ENCODE measurements around the gene NAV2.
A peak's percentile ranks its signal among the peaks of the same experiment; 100 is the strongest.

The NAV2 gene

DNA sequence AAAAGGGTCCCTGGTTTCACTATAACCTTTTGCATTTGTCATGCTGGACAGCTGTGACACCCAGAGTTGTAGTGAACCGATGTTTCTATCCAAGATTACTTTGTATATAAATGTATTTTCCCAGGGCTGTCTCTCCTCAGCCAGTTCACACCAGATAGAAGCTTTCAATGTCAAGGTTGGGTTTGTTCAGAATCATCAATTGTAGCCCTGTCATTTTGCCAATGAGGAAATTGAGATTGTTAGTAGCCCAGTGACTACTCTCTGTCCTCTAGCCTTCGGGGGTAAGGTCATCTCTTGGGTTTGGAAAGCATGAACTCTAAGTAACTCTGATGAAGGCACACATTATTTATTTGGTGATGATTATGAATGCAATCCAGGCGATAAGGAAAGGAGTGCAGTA, 282.0 kb downstream of the NAV2 start:
- no peak for TF ChIP-seq OSR1 (CRISPR knock-in tag; IDR thresholded peaks at IDR 0.05)
- TF ChIP-seq, protein P1, sequence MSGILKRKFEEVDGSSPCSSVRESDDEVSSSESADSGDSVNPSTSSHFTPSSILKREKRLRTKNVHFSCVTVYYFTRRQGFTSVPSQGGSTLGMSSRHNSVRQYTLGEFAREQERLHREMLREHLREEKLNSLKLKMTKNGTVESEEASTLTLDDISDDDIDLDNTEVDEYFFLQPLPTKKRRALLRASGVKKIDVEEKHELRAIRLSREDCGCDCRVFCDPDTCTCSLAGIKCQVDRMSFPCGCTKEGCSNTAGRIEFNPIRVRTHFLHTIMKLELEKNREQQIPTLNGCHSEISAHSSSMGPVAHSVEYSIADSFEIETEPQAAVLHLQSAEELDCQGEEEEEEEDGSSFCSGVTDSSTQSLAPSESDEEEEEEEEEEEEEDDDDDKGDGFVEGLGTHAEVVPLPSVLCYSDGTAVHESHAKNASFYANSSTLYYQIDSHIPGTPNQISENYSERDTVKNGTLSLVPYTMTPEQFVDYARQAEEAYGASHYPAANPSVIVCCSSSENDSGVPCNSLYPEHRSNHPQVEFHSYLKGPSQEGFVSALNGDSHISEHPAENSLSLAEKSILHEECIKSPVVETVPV (CRISPR knock-in tag; IDR thresholded peaks at IDR 0.05) = no peak
- no peak for TF ChIP-seq CREB5 (CRISPR knock-in tag; IDR thresholded peaks at IDR 0.05; ENCODE audit: low read depth)
- TF ChIP-seq ZNF70 (CRISPR knock-in tag; IDR thresholded peaks at IDR 0.05) = no peak
- no peak for TF ChIP-seq PPARA (CRISPR knock-in tag; IDR thresholded peaks at IDR 0.05; ENCODE audit: borderline replicate concordance)
- TF ChIP-seq TSHZ2 (CRISPR knock-in tag; IDR thresholded peaks at IDR 0.05) = no peak
- no peak for TF ChIP-seq ARNTL (CRISPR knock-in tag; IDR thresholded peaks at IDR 0.05; ENCODE audit: borderline replicate concordance, low read depth)
- TF ChIP-seq ZFP30 (CRISPR knock-in tag; IDR thresholded peaks at IDR 0.05) = no peak
- TF ChIP-seq SNAI2 (CRISPR knock-in tag; IDR thresholded peaks at IDR 0.05) = no peak
- ATAC-seq = no peak

- no peak for TF ChIP-seq PPARA (CRISPR knock-in tag; IDR thresholded peaks at IDR 0.05; ENCODE audit: borderline replicate concordance)
- TF ChIP-seq OSR1 (CRISPR knock-in tag; IDR thresholded peaks at IDR 0.05) = no peak
- TF ChIP-seq SNAI2 (CRISPR knock-in tag; IDR thresholded peaks at IDR 0.05) = no peak
- no peak for TF ChIP-seq GLIS3 (CRISPR knock-in tag; IDR thresholded peaks at IDR 0.05)
- TF ChIP-seq ZNF565 (CRISPR knock-in tag; conservative IDR thresholded peaks at IDR 0.05; ENCODE audit: low read depth) = no peak
- TF ChIP-seq ZFP30 (CRISPR knock-in tag; IDR thresholded peaks at IDR 0.05) = no peak
- no peak for TF ChIP-seq RARB (CRISPR knock-in tag; IDR thresholded peaks at IDR 0.05)
- TF ChIP-seq ESRRG (CRISPR knock-in tag; IDR thresholded peaks at IDR 0.05) = no peak
- TF ChIP-seq POU6F1 (CRISPR knock-in tag; IDR thresholded peaks at IDR 0.05; ENCODE audit: borderline replicate concordance, low read depth) = no peak
- TF ChIP-seq CSDC2 (CRISPR knock-in tag; IDR thresholded peaks at IDR 0.05) = no peak
- TF ChIP-seq TSHZ2 (CRISPR knock-in tag; IDR thresholded peaks at IDR 0.05) = no peak
- no peak for TF ChIP-seq ZNF70 (CRISPR knock-in tag; IDR thresholded peaks at IDR 0.05)
- no peak for TF ChIP-seq CREB5 (CRISPR knock-in tag; IDR thresholded peaks at IDR 0.05; ENCODE audit: low read depth)
- TF ChIP-seq, protein P1 (CRISPR knock-in tag; IDR thresholded peaks at IDR 0.05) = no peak
- TF ChIP-seq TOX (CRISPR knock-in tag; IDR thresholded peaks at IDR 0.05; ENCODE audit: borderline replicate concordance) = no peak
- TF ChIP-seq ZC3H10 (CRISPR knock-in tag; IDR thresholded peaks at IDR 0.05) = no peak
- ATAC-seq = peak; percentile 21; the same call in 2 of the 3 replicates
Observed at GRCh38 chr11:19995145-19995544, 282.5 kb downstream of the NAV2 start.

Measured in SK-N-SH treated with all-trans-retinoic acid at 6 μM for 48 hours (cell line).